Kidney tubule cell (primary cell): ENCODE measurements around the gene PSME3.
A peak's percentile ranks its signal among the peaks of the same experiment; 100 is the strongest.

Source experiments
- DNase-seq: peaks from one replicate; pipeline ENCODE4 v3.0.0-alpha.2; 2018; ENCODE audit warnings: low spot score

PSME3 gene

DNA sequence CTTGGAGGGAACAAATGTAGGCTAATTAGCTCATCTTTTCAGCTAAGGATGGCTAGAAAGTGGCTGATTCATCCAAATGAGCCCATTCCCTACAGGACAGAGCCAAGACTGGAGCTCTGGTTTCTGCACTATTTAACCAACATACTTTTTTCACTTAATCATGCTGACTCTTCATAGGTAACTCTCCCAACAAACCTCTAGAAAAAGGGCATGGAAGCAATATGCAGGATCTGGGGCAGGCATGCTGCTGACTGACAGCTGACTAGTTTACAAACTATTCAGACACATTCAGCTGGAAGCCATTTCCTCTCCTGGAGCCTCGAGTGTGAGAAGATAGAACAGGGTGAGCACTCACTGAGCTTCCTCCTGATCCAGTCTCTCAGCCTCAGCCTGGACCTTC is 15.3 kb upstream of the PSME3 start:
- peak; percentile 94 for DNase-seq

DNA sequence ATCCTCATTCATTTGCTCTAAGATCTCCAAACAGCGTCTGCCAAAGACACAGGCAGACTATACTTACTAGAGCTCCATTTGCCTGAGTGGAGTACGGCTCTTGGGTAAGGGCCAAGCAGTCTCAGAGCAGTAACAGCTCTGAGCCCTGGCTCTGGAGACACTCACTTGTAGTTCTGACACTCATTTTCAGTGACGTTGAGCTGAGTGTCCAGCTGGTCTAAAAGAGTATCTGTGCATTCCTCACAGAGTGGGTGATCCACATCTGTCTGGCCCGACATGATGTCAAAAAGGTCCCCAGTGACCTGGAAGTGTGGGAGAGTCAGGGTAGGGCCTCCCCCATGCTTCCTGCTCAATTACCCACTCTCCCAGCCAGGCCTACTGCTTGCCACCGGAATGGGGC is 14.8 kb upstream of the PSME3 start:
- no peak for DNase-seq

DNA sequence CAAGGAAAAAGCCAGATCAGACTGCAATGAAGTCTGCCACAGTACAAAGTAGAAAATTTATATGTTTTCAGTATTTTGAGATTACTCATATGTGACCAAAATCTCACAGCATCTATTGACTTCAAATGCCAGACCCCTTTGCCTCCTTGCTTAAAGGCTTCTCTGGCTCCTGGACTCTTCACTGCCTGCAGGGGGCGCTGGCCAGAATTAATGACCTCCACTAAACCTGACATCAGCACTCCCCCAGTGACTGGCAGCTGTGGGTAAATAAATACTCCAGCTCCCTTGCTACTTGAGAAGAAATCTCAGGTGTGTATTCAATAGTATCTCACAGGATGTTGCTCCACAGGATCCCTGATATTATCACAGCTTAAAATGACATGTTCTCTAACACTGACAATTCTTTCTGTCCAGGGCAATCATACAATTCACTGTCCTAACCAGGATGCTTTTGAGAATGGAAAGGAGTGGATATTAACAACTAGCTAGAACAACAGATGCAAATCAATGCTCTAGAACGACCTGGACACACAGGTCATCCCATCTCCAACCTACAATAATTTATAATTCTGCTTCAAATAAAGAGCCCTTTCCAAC is 13.2 kb upstream of the PSME3 start:
- DNase-seq, result peak; percentile 75

DNA sequence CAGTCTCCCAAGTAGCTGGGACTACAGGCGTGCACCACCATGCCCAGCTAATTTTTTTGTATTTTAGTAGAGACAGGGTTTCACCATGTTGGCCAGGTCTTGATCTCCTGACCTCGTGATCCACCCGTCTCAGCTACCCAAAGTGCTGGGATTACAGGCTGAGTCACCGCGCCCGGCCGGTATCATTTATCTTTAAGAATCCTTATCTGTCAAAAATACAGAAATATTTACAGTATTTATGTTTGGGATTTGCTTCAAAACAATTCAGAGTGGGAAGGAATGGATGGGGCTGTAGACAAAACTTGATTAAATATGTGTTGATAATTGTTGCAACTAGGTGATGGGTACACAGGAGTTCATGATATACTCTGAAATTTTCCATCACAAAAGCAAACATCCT is 12.0 kb upstream of the PSME3 start:
- no peak for DNase-seq

DNA sequence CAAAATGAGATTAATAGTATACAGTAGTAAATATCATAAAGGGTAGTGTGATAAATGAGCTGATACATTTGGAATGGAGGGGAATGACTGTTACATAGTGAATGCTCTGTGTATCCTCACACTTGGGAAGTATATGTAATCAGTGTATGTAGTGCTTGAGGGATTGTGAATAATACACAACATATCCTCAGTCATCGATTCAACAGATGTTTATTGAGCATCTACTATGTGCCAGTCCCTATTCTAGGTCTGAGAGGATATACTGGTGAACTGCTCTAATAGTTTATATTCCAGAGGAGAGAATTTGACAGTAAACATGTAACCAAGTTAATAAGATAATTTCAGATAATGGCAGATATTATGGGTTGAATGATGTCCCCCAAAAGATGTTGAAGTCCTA is 5.7 kb upstream of the PSME3 start:
- no peak for DNase-seq

DNA sequence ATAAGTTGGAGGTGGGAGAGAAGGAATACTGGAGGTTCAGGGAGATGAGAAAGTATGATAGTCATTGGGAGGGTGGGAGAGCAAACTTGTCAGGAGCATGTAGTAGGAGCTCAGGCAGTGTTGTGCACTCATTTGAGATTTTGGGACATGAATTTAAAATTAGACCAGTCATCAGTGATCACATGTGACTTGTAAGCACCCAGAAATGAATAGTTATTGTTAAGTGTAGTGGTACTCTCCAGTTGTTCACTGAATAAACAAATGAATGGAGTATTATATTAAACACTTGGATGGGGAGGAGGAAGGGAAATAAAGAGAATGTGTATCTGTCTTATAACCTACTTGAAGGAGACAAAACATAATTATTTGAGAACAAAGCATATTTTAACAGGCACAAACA is 2.2 kb upstream of the PSME3 start:
- DNase-seq, result no peak

DNA sequence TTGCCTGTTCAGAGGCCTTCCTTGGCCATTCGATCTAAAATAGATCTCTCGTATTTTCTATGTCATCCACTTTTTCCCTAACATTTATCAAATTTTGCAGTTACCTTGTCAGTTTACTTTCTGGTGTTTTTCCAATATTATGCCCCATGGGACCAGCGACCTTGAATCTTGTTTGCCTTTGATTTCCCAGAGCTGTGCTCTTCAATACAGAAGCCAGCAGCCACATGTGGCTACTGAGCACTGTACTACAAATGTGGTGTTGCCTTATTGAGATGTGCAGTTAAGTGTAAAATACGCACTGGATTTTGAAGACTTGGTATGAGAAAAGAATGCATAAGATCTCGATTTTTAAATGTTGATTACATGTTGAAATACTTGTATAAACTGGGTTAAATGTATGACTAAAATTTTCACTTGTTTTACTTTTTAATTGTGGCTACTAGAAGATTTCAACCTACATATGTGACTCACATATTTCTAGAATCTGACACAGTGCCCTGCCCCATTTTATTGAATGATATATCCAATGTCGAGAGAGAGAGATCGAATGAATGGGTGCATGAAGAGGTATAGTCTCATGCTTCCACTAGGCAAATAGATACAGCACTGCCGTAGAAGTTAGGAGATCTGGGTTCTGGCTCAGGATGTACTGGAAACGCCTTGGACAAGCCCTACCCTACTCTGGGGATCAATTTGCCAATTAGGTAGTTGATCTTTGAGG is 824 bp upstream of the PSME3 start:
- DNase-seq, result no peak

DNA sequence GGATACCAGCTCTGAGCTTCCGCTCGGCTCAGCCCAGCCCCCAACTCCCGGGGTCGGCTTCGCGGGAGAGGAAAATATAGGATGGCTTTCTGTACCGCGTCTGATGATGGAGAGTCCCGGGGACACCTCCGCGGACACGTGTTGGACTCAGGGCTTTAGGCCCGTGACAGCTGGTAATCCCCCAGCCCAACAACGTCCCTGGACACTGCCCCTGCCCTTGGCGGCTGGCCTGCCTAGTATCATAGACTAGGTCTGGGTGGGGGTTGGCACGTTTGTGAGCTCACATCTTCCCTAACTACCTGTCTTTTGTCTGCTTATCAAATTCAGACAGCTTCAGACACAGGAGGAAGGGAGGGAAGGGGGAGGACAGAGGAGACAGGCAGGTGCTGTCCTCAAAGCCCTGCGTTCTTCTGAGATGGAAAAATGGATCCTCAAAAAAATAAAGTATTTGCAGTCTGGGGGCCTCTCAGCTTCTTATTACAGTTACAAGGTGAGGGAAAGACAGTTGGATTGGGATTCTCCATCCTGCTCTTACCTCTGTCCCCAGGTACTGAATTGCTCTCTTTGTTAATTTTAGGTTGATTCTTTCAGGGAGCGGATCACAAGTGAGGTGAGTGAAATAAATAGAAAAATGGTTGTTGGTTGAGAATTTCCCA is 698 bp downstream of the PSME3 start:
- DNase-seq, result no peak

DNA sequence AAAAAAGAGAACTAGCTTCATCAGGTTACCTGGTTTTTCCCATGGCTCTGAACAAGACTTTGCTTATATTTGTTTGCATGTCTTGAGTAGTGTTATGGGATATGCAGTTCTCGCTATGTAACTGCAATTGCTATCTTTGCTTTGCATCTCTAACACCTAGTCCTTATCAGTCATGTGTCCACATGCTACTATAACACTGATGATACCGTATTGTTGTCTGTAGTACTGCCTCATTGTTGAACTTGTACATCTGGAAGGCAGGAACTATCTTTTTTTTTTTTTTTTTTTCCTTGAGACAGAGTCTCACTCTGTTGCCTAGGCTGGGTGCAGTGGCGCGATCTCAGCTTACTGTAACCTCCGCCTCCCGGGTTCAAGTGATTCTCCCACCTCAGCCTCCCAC is 2.5 kb downstream of the PSME3 start:
- DNase-seq, result no peak

DNA sequence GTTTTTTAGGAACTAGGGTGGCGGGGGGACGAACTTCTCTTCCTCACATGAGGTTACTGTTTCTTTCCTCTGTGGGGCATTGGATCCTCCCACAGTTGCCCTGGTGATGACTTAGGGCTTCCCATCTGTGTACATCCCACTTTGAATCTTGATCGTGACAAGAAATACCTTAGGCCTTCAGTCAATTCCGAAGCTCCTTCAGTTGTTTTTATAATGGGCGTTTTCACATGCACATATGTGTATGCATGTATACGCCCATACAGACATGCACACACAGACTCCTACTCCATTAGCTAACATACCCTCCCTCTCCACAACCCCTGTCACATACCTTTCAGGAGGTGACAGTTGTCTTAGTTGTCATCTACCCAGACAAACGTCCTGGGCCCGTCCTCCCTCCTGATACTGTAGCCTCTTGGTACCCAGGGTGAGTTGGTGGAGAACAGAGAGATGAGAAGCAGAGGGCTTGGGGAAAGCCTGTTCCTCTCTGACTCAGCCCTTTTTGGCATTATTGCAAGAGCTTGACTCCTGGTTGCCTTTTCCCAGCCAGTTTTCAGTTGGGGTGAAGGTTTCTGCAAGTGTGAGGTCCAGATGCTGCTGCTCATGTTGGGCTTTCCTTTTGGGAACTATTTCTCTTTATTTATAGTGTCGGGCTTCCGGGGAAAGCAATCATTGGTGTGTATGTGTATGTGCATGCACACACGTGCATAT is 8.9 kb downstream of the PSME3 start:
- no peak for DNase-seq

DNA sequence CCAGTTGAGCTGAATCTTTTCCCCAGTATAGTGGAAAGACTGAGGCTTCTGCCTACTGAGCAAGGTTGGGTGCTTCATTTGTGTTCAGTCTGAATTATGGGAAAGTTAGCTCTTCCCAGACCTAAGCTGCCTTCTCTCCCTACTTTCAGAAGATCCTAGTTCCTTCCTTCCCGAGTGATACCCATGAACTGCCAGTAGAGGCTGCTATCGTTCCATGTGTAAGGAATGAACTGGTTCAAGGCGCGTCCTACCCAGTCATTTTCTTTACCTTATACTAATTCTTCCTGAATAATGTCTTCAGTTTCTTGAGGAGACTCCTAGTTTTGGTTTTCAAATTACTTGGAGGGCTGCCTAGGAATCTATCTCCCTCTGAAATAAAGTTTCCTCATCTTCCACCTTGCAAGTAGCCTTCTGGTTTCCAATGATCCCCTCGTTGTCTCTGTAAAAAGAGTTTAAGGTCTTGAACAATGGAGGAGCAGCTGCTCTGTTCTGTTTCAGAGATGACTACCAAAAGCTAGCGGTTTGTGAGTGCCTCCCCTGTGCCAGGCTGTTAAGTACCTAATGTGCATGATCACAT is 10.2 kb downstream of the PSME3 start:
- peak; percentile 67 for DNase-seq

DNA sequence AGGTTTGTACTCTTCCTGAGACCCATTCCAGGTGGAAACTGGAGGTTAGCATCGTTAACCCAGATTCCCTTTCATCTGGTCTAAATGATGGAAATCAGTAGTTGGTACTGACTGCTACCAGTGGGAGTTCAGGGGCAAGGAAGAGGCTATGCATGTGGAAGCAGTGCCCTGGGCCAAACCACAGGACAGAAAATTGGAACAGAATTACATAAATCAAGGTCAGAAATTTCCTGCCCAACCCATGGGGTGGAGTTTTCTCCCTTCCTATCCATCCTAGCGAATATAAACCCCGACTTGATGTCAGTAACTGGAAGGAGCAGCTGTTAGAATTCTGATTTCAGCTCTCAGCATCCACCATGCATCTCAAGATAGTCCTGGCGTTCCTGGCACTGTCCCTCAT is 11.1 kb downstream of the PSME3 start, which contains the start of gene AOC2:
AOC2 (plus strand) TSS at position 310 of the 400 bp plus-strand sequence; CDS start at position 357, 47 bp downstream.
- no peak for DNase-seq

DNA sequence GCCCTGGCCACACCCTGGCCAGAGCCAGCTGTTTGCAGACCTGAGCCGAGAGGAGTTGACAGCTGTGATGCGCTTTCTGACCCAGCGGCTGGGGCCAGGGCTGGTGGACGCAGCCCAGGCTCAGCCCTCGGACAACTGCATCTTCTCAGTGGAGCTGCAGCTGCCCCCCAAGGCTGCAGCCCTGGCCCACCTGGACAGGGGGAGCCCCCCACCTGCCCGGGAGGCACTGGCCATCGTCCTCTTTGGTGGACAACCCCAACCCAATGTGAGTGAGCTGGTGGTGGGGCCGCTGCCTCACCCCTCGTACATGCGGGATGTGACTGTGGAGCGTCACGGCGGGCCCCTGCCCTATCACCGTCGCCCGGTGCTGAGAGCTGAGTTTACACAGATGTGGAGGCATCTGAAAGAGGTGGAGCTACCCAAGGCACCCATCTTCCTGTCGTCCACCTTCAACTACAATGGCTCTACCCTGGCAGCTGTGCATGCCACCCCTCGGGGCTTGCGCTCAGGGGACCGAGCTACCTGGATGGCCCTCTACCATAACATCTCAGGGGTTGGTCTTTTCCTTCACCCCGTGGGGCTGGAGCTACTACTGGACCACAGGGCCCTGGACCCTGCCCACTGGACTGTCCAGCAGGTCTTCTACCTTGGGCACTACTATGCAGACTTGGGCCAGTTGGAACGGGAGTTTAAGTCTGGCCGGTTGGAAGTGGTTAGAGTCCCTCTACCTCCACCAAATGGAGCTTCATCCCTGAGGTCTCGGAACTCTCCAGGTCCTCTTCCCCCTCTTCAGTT is 11.8 kb downstream of the PSME3 start:
- no peak for DNase-seq

DNA sequence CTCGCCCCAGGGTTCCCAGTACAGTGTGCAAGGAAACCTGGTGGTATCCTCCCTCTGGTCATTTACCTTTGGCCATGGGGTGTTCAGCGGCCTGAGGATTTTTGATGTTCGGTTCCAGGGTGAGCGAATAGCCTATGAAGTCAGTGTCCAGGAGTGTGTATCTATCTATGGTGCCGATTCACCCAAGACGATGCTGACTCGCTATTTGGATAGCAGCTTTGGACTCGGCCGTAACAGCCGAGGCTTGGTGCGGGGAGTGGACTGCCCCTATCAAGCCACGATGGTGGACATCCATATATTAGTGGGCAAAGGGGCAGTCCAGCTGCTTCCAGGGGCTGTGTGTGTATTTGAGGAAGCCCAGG is 12.3 kb downstream of the PSME3 start:
- DNase-seq, result no peak

DNA sequence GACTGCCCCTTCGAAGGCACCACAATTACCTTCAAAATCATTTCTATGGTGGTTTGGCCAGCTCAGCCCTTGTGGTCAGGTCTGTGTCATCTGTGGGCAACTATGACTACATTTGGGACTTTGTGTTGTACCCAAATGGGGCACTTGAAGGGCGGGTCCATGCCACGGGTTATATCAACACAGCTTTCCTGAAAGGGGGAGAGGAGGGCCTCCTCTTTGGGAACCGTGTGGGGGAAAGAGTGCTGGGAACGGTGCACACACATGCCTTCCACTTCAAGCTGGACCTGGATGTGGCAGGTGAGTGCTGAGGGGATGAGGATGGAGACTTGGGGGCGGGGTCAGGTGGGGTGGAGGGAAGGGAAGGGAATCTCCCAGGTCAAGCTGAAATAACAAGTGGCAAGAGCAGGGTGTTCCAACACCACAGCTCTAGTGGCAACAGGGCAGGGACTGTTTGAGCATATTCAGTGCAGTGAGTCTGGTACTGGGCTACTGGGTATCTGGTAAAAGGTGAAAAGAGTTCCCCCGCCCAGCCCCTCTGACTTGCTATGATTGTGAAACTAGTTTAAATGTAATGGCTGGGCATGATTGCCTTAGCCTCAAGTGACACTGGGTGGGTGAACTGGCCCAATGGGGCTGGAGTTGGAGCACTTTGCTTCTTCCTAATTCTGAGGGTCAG is 12.9 kb downstream of the PSME3 start:
- peak; percentile 45 for DNase-seq

DNA sequence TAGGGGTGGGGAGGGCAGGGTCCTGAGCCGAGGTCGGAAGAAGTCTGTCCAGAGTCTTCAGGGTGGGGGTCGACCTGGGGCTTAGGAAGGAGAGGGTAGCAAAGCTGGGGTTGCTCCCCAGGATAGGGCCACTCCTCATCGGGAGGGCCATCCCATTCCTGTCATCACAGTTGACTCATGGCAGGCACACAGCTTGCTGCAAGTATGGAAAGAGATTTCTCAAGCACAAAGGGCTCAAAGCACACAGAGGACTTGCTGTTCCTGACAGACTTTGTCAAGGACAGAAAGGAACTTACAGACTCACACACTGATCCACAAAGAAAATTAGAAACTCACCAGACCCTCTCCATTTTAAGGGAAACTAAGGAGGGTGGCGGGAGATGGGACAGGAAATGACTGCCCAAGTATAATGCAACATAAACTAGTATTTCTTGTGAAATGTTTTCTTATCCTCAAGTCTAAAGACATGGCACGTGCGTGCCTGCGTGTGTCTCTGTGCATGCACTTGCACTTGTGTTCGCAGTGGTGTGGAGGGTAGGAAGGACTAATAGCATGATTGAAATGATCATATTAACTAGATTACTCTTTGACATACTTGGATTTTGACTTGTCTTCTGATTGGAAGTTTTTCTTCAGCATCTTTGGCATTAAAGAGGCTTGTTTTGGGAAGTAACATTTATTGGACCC is 13.5 kb downstream of the PSME3 start:
- no peak for DNase-seq

DNA sequence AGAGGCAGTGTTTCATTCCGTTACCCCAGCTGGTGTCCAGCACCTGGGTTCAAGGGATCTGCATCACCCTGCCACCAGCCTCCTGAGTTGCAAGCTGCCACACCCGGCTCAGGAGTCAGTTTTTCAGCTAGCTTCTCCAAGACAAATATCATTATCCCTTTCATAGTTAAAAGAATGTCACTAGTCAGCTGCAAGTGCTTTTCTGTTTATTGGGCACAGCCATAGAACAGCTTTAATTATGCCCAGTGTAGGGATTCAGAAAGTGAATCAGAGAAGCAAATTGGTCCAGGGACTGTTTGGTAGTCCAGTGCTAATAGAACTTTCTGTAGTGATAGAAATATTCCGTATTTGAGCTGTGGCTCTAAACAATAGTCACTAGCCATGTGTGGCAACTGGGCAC is 14.9 kb downstream of the PSME3 start:
- DNase-seq, result no peak

DNA sequence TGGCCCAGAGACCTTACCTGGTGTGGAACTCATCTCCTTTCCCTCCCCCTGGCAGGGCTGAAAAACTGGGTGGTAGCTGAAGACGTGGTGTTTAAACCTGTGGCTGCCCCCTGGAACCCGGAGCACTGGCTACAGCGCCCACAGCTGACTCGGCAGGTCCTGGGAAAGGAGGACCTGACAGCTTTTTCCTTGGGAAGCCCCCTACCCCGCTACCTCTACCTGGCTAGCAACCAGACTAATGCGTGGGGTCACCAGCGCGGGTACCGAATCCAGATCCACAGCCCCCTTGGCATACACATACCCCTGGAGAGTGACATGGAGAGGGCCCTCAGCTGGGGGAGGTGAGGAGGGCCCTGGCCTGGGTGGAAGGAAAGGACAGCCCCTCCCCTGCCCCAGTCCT is 15.8 kb downstream of the PSME3 start:
- DNase-seq, result no peak

DNA sequence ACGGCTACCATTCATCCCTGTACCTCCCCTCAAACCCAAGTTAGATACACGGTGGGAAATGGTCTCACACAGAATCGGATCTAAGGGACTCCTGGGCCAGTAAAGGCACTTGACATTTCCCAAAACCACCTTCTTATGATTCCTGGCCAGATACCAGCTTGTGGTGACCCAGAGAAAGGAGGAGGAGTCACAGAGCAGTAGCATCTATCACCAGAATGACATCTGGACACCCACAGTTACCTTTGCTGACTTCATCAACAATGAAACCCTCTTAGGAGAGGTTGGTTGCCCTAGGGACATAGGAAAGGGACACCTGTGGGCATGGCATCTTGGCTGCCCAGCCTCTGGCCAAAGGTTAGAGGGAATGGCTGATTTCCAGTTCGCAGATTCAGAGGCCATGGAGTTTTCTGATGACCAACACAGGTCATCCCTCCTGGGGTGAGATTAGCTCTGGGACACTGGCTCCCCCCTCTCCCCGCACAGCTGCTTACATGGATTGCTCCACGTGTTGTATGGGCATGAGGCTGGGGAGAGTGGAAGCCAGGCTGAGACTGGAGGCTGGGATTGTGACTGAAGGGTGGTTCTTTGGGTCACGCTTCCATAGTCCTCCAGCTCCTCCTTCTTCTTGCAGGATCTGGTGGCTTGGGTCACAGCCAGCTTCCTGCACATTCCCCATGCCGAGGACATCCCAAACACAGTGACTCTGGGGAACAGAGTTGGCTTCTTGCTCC is 16.4 kb downstream of the PSME3 start:
- peak; percentile 58 for DNase-seq

DNA sequence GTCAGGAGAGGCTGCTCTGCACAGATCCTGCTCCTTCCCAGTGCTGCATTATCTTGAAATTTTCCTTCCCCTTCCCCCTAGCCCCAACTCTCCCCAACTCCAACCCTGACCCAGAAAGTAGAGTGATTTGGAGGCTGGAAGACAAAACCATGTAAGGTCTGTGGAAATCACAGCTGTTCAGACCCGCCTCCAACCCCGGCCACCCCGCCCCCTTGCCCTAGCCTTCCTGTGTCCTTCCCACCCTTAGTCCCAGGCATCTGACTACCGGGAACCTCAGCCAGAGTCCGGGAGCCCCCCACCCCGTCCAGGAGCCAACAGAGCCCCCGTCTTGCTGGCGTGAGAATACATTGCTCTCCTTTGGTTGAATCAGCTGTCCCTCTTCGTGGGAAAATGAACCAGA is 17.8 kb downstream of the PSME3 start, which contains the start of gene AOC3:
AOC3 (plus strand) TSS at position 246 of the 400 bp plus-strand sequence; CDS start at position 391, 145 bp downstream.
- DNase-seq, result no peak
